SK-MEL-5 (cell line): Measurements from ENCODE around the gene MPHOSPH6. TPM values are rescaled to one million over a fixed set of nuclear protein-coding genes. Genes with fewer than 3 reads are reported as not detected.
"Not testable (repeated sequence)": the region's sequence is repeated elsewhere in the genome, so short reads cannot be mapped to it uniquely, and the experiment has no call there.

Experiments
- DNase-seq: peaks from one replicate; pipeline ENCODE4 v3.0.0-alpha.2; 2016; ENCODE audit warnings: low read depth, low spot score
- in situ Hi-C: cut with HindIII; loops from 2 replicates; pipeline ENCODE4 v1.10.0; 2016; ENCODE audit warnings: low sequenced_read_pairs, high pct_unique_total_duplicates, low pct_unique_long_range_greater_than_20kb
- total RNA-seq: library from RNA; depleted of rRNA; stranded (reverse); fragments of >200 nt; shearing (Covaris generic); gene quantifications from 2 replicates; pipeline ENCODE4 v1.2.3, GENCODE V29; 2014

Gene MPHOSPH6
- total RNA-seq, 1 experiment from 2014 or later, result 18.0 TPM

- in situ Hi-C loops, result no loop called here
- no peak for DNase-seq
These were observed 31.3 kb downstream of the MPHOSPH6 start for GRCh38 chr16:82138478-82139285.

DNA sequence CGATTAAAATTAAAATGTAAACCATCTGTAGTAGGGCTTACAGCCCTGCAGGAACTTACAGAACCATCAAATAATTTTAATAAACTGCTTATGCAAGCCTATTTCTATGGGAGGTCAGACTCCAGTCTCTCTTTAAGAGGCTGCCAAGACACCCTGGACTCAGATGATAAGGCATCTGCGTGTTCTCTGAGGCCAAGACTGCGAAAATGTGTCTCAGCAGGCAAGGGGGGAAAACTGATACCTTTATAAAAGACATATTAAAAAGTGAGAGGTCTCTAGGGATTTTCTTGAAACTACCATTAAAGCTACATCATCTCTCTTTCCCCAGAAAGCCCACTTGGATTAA, 32.2 kb downstream of the MPHOSPH6 start:
- no peak for DNase-seq
- in situ Hi-C loops, result no loop called here

- in situ Hi-C loops, result no loop called here
- DNase-seq, result no peak
These were observed 32.8 kb downstream of the MPHOSPH6 start for GRCh38 chr16:82136956-82137821.

- in situ Hi-C loops, result no loop called here
- DNase-seq, result no peak
These were observed 34.2 kb downstream of the MPHOSPH6 start for GRCh38 chr16:82135844-82136243.

DNA sequence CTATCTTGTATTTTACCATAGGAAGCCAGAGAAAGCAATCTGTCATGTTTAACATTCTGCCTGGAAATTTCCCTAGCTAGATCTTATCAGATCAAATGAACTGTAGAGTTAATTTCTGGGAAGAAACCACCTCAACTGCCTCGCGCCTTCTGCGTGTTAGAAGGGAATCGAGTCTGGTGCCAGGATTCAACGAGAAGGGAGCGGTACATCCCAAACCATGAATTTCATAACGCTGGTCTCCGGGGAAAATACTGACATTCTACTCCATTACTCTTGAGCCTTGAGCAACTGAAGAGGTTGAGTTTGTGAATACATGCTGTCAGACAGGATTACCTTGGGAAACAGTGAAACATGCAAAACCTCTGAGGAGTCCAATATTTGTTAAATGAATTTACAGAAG, 35.2 kb downstream of the MPHOSPH6 start:
- no peak for DNase-seq
- in situ Hi-C loops, result no loop called here

DNA sequence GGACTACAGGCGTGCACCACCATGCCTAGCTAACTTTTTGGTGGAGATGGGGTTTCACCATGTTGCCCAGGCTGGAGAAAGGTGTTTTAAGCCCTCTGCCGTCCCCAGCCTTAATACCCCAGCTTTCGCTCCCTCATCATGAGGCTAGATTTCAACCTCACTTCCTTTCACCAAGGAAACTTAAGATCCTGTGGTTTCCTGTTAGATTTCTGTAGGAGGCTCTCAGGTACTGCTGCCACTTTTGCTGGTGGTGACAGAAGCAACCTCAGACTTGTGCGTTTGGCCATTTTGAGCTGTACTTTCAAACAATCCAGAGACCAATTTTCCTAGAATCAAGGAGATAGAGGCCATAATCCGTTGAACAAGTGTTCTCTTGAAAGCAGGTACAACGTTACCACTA, 36.2 kb downstream of the MPHOSPH6 start:
- in situ Hi-C loops, result no loop called here
- no peak for DNase-seq

- in situ Hi-C loops, result no loop called here
- DNase-seq, result no peak
These were observed 40.1 kb downstream of the MPHOSPH6 start for GRCh38 chr16:82129881-82130280.

GRCh38 chr16:82124651-82125050, 45.4 kb downstream of the MPHOSPH6 start:
- in situ Hi-C loops, result no loop called here
- no peak for DNase-seq

DNA sequence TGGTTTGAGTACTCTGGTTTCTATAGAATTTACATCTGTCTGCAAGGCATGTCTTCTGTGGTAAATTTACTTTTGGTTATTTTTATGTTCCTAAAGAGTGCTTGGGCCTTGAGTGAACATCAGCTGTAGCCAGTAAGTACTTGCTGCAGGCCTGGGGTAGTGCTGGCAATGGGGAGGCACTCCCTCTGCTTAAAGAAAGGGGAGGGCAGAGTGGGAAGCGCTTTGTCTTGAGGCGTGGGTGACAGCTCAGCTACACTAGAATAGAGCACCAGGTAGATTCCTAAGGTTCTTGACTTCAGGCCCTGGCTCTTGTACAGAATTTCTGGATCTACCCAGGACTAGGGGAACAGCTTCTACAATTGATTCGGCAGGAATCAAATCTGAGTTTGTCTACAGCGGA, 50.6 kb downstream of the MPHOSPH6 start:
- DNase-seq, result no peak
- in situ Hi-C loops, result no loop called here

DNA sequence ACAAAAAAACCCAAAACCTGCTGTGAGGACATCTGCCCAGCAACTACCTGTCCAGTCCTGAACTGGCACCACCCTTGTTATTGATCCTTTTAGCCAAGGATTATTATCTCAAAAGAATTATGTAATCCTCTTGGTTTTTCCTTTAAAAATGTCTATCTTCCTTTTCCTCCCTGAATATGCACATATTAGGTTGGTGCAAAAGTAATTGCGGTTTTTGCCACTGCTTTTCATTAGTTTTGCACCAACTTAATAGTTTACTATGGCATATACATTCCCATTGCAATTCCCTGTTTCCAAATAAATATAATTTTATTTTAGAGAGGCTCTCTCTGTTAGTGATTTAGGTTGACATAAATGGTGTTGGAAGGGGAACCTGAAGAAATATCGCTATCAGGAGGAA, 51.3 kb downstream of the MPHOSPH6 start:
- in situ Hi-C loops, result no loop called here
- no peak for DNase-seq

DNA sequence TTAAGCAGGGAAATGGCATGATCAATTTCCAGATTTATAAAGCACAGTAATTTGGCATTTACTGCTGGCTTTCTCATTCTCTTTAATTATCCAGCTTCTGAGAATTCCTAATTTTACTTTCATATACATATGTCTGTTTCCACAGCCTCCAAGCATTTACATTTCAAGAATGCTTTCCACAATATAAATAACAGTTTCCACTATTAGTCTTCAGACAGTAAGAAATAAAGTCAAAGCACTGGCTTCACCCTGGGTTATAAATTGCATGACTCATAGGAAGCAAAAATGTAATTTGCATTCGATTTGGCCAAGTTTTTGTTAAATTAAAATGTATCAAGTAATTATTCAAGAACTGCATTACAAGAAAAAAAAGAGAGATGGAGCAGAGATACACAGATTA, 53.5 kb downstream of the MPHOSPH6 start:
- in situ Hi-C loops, result no loop called here
- DNase-seq, result no peak

GRCh38 chr16:82113741-82114140, 56.3 kb downstream of the MPHOSPH6 start:
- in situ Hi-C loops, result no loop called here
- no peak for DNase-seq

- DNase-seq, result no peak
- in situ Hi-C loops, result no loop called here
These were observed 58.1 kb downstream of the MPHOSPH6 start for GRCh38 chr16:82111944-82112343.

DNA sequence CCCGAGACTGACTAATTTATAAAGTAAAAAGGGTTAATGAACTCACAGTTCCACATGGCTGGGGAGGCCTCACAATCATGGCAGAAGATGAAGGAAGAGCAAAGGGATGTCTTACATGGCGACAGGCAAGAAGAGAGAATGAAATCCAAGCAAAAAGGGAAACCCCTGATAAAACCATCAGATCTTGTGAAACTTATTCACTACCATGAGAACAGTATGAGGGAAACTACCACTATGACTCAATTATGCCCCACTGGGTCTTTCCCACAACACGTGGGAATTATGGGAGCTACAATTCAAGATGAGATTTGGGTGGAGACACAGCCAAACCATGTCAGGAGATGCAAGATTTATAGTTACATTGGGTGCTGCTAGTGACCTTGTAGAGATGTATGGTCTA, 60.8 kb downstream of the MPHOSPH6 start:
- DNase-seq, result not testable (repeated sequence)

DNA sequence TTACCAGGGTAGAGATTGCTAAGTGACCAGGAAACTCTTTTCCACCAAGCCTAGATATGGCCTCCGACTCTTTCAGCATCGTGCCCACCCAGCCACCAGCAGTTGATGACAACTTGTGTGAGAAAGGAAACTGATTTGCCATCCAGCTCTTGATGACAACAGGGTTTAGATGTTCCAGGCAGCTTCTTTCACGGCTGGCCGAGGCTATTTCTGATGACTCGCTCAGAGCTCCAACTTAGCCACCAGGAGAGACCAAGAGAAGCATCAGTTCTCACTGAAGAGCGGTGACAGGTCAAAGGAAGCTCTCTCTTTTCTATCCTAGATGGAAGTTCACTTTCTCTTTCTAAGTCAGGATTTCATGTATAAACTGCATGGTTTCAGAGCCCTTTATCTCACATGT, 61.2 kb downstream of the MPHOSPH6 start:
- in situ Hi-C loops, result no loop called here
- no peak for DNase-seq

More for the DNA sequence above, 60.8 kb downstream of the MPHOSPH6 start:
- in situ Hi-C loops, result not testable (repeated sequence)

DNA sequence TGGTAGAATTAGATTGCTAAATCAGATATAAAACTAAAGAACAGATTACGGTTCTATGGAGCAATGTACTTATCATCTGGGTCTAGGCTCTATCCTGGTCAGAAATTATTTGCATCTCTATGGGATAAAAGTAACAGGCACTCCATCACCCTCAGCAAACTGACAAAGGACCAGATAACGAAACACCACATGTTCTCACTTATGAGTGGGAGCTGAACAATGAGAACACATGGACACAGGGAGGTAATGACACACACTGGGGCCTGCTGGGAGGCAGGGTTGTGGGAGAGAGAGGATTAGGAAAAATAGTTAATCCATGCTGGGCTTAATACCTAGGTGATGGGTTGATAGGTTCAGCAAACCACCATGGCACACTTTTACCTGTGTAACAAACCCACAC, 61.9 kb downstream of the MPHOSPH6 start:
- DNase-seq, result no peak
- in situ Hi-C loops, result no loop called here

- in situ Hi-C loops, result no loop called here
These were observed 64.9 kb downstream of the MPHOSPH6 start for GRCh38 chr16:82105107-82105506.

More at GRCh38 chr16:82105107-82105506, 64.9 kb downstream of the MPHOSPH6 start:
- DNase-seq, result no peak
